GM19372 (cell line): ENCODE measurements around the gene RBMS1.

Experiments
- ATAC-seq: cut with Tn5 transposase; IDR thresholded peaks from one replicate; pipeline ENCODE4 v1.9.1; 2021; ENCODE audit warnings: mild to moderate bottlenecking, low read depth, moderate library complexity; ENCODE audit not compliant: unreplicated experiment

The RBMS1 gene

DNA sequence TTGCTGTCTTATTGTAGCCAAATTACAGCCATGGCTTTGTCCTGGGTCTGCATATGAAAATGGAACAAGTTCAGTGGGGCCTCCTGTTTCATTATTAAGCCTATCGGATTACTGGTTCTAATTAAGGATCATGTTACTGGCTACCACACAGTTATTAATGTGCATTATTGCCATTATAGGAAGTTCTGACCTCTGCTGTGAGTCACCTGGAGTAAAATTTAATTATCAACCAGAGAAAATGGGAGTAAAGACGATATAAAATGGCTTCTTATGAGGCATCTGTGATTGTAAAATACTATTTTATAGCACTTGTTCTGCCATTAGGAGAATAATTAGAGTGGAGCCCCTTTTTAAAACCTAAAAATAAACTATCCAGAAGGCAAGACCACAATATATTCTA is 150.2 kb downstream of the RBMS1 start:
- no peak for ATAC-seq

DNA sequence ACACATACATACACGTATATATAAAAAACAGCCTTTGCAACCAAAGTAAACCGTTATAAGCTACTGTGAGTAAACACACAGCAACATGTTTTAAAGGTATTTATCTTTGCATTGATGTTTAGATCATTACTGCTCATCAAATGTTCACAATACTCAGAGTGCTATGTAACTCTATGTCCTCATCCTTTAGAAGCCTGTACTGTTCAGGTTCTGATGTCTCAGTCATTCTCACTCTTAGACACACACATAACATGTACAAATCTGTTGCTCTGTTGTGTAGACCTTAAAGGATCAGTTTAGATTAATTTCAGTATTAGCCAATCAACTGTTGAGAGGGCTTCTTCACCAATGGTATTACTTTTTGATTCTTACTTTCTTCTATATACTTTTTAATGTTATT is 153.9 kb downstream of the RBMS1 start:
- no peak for ATAC-seq

DNA sequence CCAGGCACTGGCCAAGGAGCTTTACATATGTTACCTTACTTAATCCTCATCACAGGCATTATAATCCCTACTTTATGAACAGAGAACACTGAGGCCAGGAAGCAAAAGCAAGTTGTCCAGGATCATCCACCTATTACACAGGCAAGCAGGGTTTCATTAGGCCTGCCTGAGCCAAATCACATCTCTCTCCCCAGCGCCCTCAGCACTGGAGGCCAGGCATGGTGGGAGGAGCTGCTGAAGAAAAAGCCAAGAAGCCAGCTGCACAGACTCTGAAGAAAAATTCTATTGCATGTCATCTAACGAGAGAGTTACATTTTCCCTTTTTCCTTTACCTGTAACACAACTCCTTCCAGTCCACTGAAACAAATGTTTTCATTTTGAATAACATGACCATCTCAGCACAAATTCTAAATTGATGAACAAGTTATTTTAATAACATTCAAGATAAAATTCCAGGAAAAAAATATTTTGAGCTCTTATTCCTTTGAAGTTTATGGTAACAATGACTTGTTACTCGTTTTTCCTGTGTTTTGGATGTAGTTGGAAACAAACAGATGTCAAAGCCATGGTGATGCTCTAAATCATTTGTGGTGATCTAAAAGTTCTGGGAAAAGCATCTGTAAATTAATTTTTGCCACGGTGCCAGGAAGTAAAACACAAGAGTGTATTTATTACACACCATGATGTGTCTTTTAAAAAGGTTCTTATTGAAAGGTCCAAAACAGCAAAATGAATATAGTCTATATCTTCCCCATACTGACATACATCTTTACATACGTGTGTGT is 154.5 kb downstream of the RBMS1 start:
- no peak for ATAC-seq

DNA sequence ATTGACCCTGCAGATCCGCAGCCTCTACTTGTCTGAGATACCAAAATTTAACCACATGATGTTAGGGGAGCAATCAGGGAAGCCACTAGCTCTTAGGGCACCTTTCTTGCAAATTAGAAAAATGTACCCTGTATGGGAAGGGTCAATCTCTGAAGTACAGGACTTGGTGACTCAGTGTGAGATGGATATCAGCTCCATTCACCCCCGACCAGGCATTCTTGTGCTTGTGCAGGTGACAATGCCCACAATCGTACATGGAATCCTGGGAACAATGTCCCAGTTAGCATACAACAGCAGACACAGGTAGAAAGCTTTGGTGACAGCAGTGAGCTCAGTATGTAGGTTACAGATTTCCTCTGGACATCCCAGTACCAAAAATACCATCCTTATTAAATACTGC is 155.9 kb downstream of the RBMS1 start:
- no peak for ATAC-seq

DNA sequence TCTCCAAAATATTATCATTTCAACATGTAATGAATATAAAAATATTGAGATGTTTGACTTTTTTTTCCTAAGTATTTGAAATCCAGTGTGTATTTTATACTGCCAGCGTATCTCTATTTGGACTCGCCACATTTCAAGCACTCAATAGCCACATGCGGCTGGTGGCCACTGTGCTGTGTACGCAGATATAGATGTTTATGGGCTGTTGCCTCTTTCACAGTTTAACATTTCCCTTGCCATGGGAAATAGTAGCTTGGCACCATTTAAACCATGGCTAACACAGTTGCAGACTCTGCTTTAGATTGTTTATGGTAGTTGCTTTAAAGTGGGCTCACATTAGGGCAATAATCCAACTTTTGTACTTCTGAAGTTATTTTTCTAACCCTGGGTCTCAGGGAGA is 157.0 kb downstream of the RBMS1 start:
- ATAC-seq: no peak

DNA sequence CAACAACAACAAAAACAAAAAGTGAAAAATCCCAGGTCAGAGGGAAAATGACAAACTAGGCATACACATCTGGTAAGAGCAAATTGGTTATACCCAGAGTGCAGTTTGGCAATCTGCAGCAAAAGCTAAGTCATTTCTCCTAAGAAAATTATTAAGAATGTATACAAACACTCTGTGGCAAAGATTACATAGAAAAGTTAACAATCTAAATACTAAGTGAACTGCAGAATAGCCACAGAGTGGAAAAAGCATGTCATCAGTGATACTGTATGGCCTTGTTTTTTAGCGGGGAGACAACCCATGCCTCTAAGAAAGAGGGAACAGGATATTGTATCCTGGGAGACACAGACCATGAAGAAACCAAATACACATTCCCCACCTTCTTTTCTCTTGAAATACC is 157.5 kb downstream of the RBMS1 start:
- ATAC-seq: no peak

DNA sequence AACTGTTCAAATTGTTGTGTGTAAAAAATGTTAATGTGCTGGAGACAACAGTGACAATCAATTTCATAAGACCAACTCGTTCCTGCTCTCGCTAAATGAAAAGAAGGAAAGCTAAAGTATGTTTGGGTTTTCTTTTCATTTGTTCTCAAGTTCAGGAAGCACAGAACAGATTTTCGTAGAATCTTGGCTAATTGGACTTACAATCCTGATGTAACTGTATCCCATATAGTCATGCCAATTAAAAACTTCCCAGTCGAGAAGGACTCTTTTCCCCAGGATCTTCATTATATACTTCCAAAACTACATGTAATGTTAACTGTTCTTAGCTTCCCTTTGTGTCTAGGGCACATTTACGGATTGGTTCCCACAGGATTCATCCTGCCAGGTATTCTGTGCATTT is 158.2 kb downstream of the RBMS1 start:
- no peak for ATAC-seq

DNA sequence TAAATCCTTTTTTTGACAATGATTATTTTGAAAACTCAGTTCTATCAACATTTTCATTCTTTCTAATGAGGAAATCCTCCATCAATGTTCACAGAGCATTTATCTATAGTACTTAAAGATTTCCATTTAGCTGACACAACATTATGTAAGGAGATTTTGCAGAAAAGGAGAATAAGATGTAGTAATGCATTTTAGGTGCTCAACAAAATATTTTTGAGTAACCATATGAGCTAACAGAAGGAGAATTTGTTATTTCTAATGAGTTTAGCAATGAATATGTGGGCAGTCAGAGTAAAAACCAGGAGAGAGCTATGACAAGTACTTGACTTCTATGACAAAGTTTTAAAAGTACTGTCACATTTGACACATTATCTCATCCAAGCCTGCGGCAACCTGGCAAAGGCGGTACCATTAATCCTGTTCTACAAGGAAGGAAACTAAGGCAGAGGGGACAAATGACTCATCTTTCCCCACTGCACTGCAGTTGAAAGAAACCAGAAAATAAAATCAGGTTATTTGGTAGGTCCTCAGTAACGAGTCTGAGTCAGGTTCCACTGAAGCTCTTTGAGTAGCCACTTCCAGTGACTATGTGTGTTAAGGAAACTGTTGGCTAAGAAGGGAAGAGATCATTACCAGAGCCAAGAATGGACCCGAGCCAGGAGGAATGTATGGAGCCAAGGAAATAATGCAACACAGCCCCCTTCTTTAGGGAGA is 159.4 kb downstream of the RBMS1 start:
- no peak for ATAC-seq

DNA sequence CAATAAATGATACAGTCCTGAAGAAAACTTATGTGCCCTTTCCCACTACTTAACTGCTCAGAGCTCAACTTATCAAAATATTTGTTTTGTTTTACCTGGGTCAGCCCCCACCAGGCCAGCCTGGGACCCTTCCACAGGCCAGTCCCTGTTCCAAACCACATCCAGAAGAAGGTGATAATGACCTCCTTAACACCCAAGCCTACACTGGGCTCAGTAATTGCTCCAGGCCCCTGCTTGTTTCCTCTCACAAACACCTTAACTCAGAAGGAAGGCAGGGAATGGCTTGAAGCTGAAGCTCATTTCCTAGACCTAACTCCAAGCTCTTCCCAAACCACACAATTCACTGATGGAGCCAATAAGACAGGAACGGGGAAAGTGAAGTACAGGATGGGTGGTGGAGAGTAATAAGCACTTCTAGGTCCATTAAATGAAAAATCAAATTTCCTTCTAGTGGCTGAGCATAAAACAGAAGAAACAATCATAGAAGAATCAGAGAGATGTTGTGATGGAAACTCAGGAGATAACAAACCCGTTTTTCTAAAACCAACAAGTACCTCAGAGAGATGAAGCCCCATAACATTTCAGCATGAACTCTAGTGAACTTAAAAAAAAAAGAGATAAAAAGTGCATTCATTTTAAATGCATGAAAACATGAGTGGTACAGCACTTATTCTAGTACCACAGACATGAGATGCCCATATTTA is 160.1 kb downstream of the RBMS1 start:
- no peak for ATAC-seq

DNA sequence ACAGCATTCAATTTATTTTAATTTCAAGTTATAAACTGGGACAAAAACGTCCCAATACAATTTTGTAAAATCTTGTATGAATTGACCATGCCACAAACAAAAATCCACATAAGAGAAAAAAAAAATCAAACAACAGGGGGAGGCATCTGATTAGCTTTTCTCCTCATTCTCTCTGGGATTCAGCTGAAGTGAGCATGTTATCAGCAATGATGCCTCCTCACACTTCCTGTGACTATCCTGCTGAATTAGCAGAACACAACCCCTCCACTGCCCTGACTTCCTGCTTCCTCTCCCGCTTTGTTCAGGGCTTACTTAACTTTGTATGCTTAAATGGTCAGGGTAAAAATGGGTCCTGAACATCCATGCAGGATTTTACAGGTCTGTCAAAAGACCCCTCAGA is 161.3 kb downstream of the RBMS1 start:
- no peak for ATAC-seq

DNA sequence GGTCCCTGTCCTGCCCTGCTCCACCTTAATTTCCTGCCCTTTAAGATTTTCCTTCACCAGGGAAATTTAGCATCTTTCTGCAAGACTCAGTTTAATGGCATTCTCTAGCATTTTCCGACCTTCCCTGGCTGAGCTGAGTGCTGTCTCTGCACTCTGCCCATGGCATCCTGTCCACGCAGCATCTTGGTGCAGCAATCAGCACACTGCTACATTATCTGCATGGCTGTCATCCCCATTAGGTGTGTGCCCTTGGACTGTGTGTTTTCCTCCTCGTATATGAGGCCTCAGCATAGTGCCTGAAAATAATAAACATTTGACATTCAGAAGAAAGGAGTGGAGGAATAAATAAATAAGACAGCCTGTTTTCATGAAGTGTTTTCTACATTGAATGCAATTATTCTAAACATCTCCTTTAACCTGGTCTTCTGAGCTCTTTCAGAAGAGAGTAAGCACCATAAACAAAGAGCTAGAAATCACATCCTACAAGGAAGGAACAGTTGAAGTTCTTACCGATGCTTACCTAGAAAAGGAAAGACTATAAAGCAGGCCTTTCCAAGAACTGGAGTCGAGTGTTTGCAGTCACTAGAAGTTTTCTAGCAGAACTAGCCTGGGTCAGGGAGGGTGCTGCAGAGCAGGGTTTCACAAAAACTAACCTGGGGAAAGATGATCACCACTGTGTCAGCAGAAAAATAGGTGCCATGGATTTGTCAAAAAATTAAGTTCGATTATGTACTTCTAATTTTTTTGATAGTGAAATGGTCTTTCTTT is 162.2 kb downstream of the RBMS1 start:
- ATAC-seq: no peak

DNA sequence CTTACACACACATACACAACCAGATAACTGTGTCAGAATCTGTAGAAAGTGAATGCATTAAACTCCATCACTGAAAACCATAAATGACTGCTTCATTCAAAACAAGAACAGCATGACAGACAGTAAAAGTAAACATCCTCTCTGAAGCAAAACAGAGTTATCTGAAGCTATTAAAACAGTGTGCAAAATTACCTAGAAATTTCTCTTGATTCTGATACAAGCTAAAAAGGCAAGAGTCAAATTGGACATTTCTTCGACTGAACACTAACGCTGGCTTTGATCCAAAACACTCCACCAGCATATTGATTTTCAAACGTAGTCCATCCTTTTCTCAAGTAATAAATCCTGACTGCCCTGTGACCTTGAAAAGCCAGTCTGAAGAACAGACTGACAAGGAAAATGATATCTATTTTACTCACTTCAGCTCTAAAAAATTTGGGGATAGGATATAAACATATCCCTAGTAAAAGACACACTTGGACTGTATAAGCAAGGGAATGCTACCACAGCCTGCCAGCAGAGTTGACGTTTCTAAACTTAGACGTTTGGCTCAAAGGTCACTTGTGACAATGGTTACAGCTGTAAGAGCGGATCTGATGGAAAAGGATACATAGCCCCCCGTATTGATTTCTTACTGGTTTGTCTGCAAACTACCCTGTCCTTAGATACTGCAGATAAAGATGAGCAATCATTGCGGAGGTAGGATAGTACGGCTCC is 164.6 kb downstream of the RBMS1 start:
- no peak for ATAC-seq

DNA sequence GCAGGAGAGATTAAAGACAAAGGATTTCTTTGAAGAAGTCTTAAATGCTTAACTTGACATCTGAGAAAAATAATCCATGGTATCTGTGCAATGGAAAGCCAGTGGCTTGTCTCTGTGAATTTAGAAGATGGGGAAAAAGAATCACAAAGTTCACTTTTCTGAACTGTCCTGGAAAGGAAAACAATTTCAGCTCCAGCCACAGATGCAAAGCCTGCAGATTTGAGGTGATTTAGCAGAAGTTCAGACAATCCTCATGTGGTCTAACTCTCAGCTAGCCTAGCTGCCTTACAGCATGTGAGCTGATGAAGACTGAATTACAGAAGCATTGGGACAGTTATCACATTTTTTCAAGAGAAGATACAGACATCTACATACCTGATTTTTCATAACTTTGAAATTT is 166.8 kb downstream of the RBMS1 start:
- no peak for ATAC-seq

DNA sequence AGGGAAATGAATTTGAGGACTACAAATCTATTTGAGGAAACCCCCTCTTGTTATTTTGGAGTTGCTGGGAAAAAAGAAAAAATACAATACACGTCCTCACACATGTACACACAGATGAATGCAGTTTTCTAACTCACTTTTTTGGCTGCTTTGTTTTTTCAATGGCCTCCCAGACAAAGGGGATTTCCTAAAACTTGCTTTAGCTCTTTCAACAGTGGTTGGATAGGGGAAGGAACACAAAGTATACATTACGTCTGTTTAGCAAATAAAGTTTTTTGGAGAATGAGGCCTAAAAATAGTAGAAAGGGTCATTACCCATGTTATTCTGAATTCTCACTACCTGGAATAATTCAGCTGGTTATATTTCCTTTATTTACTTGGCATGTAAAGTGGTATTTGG is 168.2 kb downstream of the RBMS1 start:
- no peak for ATAC-seq

DNA sequence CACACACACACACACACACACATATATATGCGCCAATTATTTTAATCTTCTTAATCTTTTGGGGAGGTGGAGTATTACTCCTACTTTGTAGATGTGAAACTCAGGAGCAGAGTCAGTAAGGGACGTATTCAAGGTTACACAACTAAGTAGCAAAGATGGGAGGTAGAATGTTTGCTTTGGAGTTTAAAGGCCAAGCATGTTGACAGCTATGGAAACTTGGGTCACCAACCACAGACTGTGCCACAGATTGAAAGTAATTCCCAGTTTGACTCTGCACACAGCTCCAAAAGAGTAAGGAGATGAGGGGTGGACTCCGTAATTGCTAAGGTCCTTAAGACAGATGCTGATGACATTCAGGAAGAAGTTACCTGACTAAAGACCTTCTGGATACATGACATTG is 168.7 kb downstream of the RBMS1 start:
- ATAC-seq: no peak

DNA sequence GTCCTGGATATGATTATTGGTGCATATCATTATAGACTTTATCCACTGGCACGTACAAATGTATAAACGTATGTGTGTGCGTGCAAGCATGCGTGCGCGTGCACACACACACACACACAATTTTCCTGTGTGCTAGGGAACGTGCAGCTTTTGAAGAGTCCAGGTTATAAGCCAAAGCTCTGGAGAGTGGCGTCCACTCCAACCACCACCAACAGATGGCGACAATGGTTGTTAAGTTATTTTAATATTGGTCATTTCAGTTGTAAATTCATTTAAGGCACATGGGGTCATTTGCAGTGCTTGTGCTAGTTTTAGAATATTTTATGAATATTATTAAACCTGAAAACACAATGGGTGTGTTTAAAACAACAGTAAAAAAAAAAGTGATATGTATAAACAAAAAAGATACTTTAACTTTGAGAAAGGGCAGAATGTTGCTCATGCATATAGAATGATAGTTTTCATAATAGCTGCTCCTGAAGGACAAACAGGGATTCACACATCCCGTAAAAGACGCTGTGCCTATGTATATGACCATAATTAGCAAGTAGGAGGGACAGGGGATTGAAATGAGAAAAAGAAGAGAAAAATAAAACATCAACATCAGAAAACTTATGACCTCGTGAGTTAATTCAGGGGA is 169.3 kb downstream of the RBMS1 start:
- ATAC-seq: no peak

DNA sequence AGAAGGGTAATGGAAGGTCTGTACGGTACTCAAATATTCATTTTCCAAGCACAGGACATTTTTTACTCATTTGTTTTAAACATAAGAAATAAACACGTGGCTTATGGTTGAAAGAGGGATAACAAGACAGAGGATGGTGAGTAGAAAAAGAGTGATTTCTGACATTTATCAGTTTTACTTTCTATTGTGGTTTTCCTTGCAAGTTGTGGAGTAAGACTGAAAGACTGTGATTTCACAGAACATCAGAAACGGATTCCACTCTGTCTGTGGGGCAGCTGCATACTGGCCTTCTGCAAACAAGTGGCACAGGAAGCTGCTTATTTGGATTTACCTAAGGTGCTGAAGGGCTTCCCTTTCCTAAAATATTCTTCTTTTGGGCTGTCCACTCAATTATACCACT is 171.3 kb downstream of the RBMS1 start:
- no peak for ATAC-seq

DNA sequence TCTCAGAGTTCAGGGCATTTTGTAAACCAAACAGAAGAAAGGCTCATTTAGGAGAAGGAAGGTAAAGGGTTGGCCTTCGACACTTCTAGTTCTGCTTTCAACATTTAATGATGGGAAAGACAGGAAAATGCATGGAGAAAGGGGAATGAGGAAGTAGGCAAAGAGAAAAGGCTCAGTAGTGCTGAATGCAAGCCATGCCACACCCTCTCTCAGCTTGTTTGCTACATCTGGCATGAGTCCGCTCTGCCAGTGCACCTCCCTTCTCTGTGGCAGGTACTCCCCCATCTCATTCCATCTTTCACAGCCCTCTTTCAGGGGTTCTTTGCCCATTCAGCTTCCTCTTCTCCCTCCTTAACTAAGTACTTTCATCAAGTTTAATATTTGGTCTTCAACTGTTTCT is 172.6 kb downstream of the RBMS1 start:
- no peak for ATAC-seq

DNA sequence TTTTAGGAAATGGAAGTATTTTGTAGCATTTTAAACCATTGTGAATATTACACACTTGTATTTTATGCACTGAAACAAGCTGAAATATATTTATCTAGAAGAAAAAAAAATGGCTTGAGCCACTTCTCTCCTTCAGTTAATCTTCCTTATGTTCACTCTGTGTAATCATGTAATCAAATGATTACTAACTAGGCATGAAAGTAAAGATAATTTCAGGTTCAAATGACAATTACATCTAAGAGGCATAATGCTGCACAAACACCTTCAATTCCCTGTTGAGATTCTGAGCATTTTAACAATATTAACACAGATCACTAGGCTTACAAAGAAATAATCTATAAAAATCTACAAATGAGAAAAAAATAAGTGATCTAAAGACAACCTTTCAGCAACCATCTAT is 173.9 kb downstream of the RBMS1 start:
- ATAC-seq: no peak

DNA sequence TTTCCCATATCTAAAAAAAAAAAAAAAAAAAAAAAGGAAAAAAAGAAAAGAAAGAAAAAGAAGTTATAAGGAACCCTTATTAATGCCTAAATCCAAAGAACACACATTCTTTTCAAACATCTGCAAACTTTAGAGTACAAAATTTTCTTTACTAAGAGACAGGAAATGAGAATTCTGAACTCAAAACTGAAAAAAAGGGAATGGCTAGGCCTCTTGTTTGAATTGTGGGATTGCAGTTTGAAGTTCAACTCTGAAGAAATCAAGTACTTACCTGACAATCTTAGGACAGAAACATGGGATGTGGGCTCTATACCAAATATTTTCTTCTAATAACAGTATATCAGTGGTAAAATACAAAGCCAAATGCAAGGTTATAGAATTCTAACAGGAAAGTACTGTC is 175.4 kb downstream of the RBMS1 start:
- ATAC-seq: no peak
